Measurements from ENCODE around the gene KCNIP4.

DNA sequence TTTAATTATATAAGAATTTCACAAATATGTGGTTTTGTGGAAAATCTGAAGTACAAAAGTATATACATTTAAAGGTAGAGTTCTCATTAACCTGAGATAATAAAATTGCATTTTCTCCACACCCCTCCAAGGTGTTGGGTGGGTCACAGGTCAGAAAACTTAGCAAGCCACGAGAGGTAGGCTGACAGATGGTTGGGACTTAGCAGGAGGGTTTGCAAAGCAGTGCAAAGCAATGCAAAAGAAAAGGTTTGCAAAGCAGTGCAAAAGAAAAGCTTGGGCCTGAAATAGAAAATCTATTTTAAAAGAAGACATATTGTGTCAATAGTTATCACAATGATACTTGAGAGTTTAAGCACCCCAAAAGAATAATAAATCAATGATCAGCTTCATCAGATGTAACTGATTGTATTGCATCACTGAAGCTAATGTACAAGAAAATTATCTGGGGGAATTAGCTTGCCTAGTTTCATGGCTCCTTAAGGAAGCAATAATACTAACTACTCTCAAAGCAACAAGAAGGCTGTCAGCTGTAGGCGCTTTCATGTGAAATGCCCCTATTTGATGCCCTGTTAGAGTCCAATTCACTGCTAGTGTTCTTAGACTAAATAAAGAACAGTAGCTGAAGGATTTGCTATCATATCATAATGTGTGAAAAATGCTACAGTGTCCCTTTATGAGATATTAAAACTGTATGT is 319.5 kb downstream of the KCNIP4 start:
- TF ChIP-seq, protein P1, sequence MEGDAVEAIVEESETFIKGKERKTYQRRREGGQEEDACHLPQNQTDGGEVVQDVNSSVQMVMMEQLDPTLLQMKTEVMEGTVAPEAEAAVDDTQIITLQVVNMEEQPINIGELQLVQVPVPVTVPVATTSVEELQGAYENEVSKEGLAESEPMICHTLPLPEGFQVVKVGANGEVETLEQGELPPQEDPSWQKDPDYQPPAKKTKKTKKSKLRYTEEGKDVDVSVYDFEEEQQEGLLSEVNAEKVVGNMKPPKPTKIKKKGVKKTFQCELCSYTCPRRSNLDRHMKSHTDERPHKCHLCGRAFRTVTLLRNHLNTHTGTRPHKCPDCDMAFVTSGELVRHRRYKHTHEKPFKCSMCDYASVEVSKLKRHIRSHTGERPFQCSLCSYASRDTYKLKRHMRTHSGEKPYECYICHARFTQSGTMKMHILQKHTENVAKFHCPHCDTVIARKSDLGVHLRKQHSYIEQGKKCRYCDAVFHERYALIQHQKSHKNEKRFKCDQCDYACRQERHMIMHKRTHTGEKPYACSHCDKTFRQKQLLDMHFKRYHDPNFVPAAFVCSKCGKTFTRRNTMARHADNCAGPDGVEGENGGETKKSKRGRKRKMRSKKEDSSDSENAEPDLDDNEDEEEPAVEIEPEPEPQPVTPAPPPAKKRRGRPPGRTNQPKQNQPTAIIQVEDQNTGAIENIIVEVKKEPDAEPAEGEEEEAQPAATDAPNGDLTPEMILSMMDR (conservative IDR thresholded peaks at IDR 0.05; ENCODE audit: low read length), result no peak
- TF ChIP-seq EZH2phosphoT487 (IDR thresholded peaks at IDR 0.05; ENCODE audit: borderline replicate concordance), result no peak
